Esophagus squamous epithelium (tissue), 5 donors: ENCODE measurements around the gene ARL11. TPM values are rescaled to one million over a fixed set of nuclear protein-coding genes. Genes with fewer than 3 reads are reported as not detected.
A peak's percentile ranks its signal among the peaks of the same experiment; 100 is the strongest.
"Not testable (repeated sequence)": the region's sequence is repeated elsewhere in the genome, so short reads cannot be mapped to it uniquely, and the experiment has no call there.

ENCODE experiments used
- DNase-seq: peaks from one replicate; lab custom pipeline; 2025; lab: John Stamatoyannopoulos, UW
- H3K27ac ChIP-seq, 4 donors: fragments of 200-600 bp; sonication (generic); one replicate each; pipeline ENCODE4 v1.5.1; 2016 to 2019; ENCODE audit warnings: mild to moderate bottlenecking in 1 of 4
- H3K27me3 ChIP-seq, 4 donors: fragments of 200-600 bp; sonication (generic); 1 replicate in 3 of 4; 2 replicates in 1 of 4; pipeline versions ENCODE4 v1.5.1 to v1.6.0; 2017 to 2021; ENCODE audit warnings: antibody characterized with exemption in 1 of 4
- H3K36me3 ChIP-seq, 3 donors: fragments of 200-600 bp; sonication (generic); one replicate each; pipeline ENCODE4 v1.5.1; 2016 to 2019
- H3K4me1 ChIP-seq, 3 donors: fragments of 200-600 bp; sonication (generic); one replicate each; pipeline ENCODE4 v1.5.1; 2017 to 2019
- H3K4me3 ChIP-seq, 4 donors: fragments of 200-600 bp; sonication (generic); 1 replicate in 3 of 4; 2 replicates in 1 of 4; pipeline ENCODE4 v1.5.1; 2016 to 2019; ENCODE audit warnings: mild to moderate bottlenecking in 2 of 4, moderate library complexity in 1 of 4
- H3K9me3 ChIP-seq, 3 donors: fragments of 200-600 bp; sonication (generic); one replicate each; pipeline ENCODE4 v1.5.1; 2016 to 2019
- CTCF ChIP-seq, 6 experiments: fragments of 450-650 bp in 4 of 6; fragments of 200-600 bp in 2 of 6; sonication (generic) in 2 of 6; IDR thresholded peaks; one replicate each; pipeline ENCODE4 v1.5.1; 2016 to 2019; ENCODE audit warnings: antibody characterized with exemption in 6 of 6, mild to moderate bottlenecking in 4 of 6, moderate library complexity in 4 of 6
- POLR2A ChIP-seq, 4 donors: fragments of 450-650 bp; IDR thresholded peaks; one replicate each; pipeline ENCODE4 v1.6.1; 2017; ENCODE audit warnings: antibody characterized with exemption in 4 of 4, mild to moderate bottlenecking in 4 of 4, moderate library complexity in 3 of 4
- WGBS, 2 donors: methylation state at CpG; one replicate each; pipeline ENCODE4 v1.1.5; 2018; 5-methylcytosine and 5-hydroxymethylcytosine counted together
- intact Hi-C: fragments of 100-400 bp; cut with DNase I; formaldehyde crosslinking; loops from one replicate; pipeline ENCODE4 v1.15.0; 2022
- total RNA-seq, 4 donors: library from RNA; depleted of rRNA; stranded (reverse); fragments of >200 nt; gene quantifications; one replicate each; pipeline ENCODE4 v1.1.0, GENCODE V29; 2016
- donor health status: DM: yes; HTN: yes; CAD: no.

ARL11 gene
- total RNA-seq, 4 donors from 2014 or later: 0.22 to 1.9 (median 0.95) TPM

GRCh38 chr13:49585220-49586157, 42.8 kb upstream of the ARL11 start, which contains the start of gene RCBTB1:
TSS of gene RCBTB1 (minus strand) at chr13:49585558. CDS start at chr13:49567279, 18,279 bp downstream.
- H3K27ac ChIP-seq: peak within 1 kb of the TSS; percentile 80 to 90 (median 88)
- peak within 1 kb of the TSS; percentile 68 to 97 (median 78) for H3K4me3 ChIP-seq
- TF ChIP-seq CTCF (IDR thresholded peaks at IDR 0.05) (no peak), POLR2A (IDR thresholded peaks at IDR 0.05) (peak in 2 of 4 donors; percentile 38 to 57)
- peaks cover 0 to 3% (median 0%) of the 10 kb centered on the region in 3 donors for H3K36me3 ChIP-seq
- 0 to 2% methylated on average over 9 to 10 of the region's 87 CpGs for WGBS, 2 donors
- intact Hi-C loops: no loop called here
- peaks cover 5 to 56% (median 17%) of the 10 kb centered on the region in 3 donors for H3K4me1 ChIP-seq
- no peak for DNase-seq
- H3K9me3 ChIP-seq: no peaks in the 10 kb centered on the region
- H3K27me3 ChIP-seq: no peaks in the 10 kb centered on the region

- no peaks in the 10 kb centered on the region for H3K36me3 ChIP-seq
- H3K27ac ChIP-seq: peak overlapping the region in 2 of 4 donors; percentile 16 to 90
- 86 to 91% methylated on average over 3 of the region's 3 CpGs for WGBS, 2 donors
- TF ChIP-seq POLR2A (IDR thresholded peaks at IDR 0.05): no peak
- no peak for TF ChIP-seq CTCF (IDR thresholded peaks at IDR 0.05)
- no peak overlapping the region for H3K4me3 ChIP-seq
- H3K4me1 ChIP-seq: peaks cover 5 to 52% (median 12%) of the 10 kb centered on the region in 3 donors
- DNase-seq: no peak
- intact Hi-C loops: no loop called here
- no peaks in the 10 kb centered on the region for H3K9me3 ChIP-seq
- H3K27me3 ChIP-seq: no peaks in the 10 kb centered on the region
Measured at GRCh38 chr13:49586717-49587116, 41.6 kb upstream of the ARL11 start.

GRCh38 chr13:49587311-49587847, 40.9 kb upstream of the ARL11 start:
- intact Hi-C loops: no loop called here
- Histone ChIP-seq H3K4me1 (peaks cover 5 to 47% (median 12%) of the 10 kb centered on the region in 3 donors), H3K4me3 (no peak overlapping the region), H3K36me3 (no peaks in the 10 kb centered on the region), H3K27me3 (no peaks in the 10 kb centered on the region), H3K9me3 (no peaks in the 10 kb centered on the region), H3K27ac (peak overlapping the region in 2 of 4 donors; percentile 16 to 23)
- DNase-seq: no peak
- TF ChIP-seq POLR2A (IDR thresholded peaks at IDR 0.05) (no peak), CTCF (IDR thresholded peaks at IDR 0.05) (no peak)
- 24 to 33% methylated on average over 2 of the region's 2 CpGs for WGBS, 2 donors

GRCh38 chr13:49590714-49591113, 37.6 kb upstream of the ARL11 start:
- peaks cover 0 to 18% (median 4%) of the 10 kb centered on the region in 3 donors for H3K4me1 ChIP-seq
- intact Hi-C loops: loop anchor here (10.0 kb wide), 1 partner anchor 496 kb away; no protein-coding TSS in a partner anchor
- 83 to 91% methylated on average over 3 of the region's 3 CpGs for WGBS, 2 donors
- H3K27me3 ChIP-seq, DNase-seq, H3K27ac ChIP-seq, H3K9me3 ChIP-seq, H3K36me3 ChIP-seq, H3K4me3 ChIP-seq: not testable (repeated sequence)

GRCh38 chr13:49593876-49594275, 34.4 kb upstream of the ARL11 start:
- intact Hi-C loops: loop anchor here (10.0 kb wide), 1 partner anchor 499 kb away; no protein-coding TSS in a partner anchor
- H3K4me1 ChIP-seq, H3K4me3 ChIP-seq, H3K27ac ChIP-seq, H3K36me3 ChIP-seq, H3K27me3 ChIP-seq, DNase-seq, H3K9me3 ChIP-seq: not testable (repeated sequence)
- WGBS, 2 donors: no CpG with 5 or more reads among the region's 4 CpGs

- intact Hi-C loops: loop anchor here (10.0 kb wide), 1 partner anchor 500 kb away; no protein-coding TSS in a partner anchor
- Histone ChIP-seq H3K9me3 (no peaks in the 10 kb centered on the region), H3K36me3 (no peaks in the 10 kb centered on the region), H3K27me3 (no peaks in the 10 kb centered on the region), H3K4me3 (no peak overlapping the region), H3K4me1 (no peaks in the 10 kb centered on the region), H3K27ac (no peak overlapping the region)
- TF ChIP-seq CTCF (IDR thresholded peaks at IDR 0.05) (no peak), POLR2A (IDR thresholded peaks at IDR 0.05) (no peak)
- DNase-seq: no peak
Measured at GRCh38 chr13:49594576-49594975, 33.7 kb upstream of the ARL11 start.
